A204.1 (cell line): ENCODE data around the gene SOCS3.

Experiments
- FAIRE-seq: peaks from 2 replicates; lab custom pipeline; 2012; peaks lifted over from hg19 to GRCh38; lab: Jason Lieb, UNC

SOCS3 gene

DNA sequence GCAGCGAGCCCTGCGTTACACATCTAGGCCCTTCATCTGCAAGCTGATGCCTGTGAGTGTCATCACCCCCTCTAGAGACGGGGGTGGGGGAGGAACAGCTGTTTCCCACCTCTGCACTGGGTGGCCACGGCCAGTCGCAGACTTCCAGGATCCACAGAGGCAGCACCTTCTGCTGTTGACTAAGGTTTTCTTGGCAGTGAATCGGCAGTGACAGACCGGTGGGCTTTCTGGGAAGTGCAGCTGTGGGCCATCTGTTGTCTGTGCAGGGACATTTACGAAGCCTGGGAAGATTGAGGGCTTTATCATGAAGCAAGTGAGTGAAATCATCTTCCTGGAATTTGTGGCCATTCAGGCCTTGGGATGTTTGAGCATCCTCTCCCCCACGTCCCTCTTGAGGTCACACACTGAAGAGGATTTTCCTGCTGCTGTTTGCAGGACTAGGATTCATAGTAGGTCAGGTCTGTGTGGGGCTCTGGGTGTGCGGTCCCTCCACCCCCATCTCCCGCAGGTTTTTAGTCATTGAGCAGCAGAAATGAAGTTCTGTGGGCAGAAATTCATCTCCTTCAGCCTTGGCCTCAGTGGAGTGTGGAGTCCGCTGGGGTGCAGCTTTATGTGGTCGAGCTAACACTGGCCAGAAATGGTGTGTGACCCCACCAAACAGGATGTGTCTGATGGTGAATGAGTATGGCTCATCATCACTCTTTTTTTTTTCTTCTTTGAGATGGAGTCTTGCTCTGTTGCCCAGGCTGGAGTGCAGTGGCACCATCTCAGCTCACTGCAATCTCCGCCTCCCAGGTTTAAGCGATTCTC is 30.6 kb upstream of the SOCS3 start:
- no peak for FAIRE-seq

DNA sequence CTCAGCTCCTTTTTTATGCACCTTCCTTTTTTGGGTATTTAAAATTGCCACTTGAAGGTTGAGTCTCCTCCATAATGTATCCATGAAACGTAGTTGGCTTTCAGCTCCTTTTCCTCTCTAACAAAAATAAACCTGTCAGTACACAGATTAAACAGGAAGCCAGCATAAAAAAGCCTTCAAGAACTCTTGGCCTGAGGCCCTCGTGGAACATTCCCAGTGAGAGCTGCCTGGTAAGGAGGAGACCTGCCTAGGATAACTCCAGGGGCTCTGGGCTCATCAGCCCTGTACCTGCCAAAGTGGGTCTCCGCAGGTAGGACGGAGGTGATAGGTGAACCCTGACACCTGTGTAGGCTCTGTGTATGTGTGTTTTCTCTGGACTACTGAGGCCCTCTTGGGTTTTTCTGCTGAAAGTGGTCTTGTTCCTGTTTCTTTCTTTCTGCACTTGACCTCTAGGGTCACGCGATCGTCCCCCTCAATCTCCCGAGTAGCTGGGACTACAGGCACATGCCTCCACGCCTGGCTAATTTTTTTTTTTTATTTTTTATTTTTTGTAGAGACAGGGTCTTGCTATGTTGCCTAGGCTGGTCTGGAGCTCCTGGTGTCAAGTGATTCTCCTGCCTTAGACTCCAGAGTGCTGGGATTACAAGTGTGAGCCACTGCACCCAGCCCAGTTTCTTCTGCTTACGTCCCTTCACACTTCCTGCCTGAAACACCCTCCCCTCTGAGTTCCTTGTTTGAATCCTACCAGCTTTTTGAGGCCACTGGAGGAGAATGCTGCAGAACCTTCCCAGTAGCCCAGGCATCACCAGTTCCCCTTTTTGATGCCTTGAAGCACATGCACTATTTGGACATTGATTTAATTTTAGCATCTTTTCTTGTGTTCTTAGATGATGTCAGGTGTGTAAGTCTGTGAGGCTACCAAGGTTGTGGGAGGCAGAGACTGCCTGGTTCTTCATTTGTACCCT is 28.4 kb upstream of the SOCS3 start:
- no peak for FAIRE-seq

DNA sequence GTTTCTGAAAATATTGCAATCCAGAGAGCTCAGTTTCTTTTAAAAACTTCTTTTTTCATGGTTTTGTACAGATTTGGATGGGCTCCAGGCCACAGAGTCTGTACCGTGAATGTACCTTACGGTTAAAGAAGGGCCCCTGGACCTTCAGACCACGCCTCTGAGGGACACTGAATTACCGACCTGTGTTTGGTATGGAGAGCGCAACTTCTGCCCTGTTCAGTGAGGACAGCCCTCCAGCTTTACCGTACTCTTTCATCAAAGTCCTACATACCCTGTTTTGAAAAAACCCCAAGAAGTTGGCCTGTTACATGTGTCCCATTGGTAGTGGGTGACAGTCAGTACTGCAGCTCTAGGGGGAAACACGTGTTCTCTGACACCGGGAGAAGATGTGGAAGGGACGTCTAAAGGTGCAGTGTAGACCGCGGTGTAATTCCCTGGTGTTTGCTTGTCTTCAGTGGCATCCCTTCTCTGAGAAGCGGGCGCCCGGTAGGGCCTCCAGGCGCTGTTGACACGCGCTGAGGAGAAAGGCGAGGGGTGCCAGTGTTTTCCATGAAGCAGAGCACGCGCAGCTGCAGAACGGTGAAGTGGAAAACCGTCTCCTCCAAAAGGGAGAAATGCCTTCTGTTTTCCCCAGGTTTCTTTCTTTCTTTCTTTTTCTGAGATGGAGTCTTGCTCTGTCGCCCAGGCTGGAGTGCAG is 24.8 kb upstream of the SOCS3 start:
- FAIRE-seq, result no peak

DNA sequence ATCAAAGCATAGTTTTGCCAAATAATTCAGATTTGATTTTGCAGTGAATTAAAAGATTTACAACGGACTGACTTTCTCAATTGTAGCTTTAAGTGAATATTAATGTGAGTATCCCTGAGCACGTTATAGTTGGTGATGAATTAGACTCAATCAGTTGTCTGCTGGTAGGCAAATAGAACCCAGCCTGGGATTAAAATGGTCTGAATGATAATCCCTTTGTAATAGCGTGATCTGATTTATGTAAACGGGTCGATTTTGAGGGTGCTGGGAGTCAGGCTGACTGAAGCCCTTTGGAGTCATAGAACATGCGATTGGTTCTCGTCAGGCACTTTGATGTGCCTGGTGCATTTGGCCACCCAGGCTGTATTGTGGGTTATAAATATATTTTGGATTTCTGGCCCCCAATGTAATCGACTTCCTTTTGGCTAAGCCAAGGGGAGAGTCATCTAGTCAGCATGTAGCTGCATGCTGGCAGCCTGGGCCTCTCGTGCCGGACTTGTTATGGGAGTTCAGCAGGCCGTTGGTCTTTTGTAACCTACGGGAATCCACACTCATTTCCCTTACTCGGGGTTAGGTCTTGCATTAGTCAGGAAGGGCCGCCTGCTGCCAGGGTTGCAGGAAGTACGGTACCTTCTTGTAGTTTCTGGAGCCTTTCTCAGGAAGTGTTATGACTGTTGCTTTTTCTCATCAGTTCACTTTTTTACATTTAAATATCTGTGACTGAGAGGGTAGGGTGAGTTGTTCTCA is 24.0 kb upstream of the SOCS3 start:
- FAIRE-seq, result no peak

DNA sequence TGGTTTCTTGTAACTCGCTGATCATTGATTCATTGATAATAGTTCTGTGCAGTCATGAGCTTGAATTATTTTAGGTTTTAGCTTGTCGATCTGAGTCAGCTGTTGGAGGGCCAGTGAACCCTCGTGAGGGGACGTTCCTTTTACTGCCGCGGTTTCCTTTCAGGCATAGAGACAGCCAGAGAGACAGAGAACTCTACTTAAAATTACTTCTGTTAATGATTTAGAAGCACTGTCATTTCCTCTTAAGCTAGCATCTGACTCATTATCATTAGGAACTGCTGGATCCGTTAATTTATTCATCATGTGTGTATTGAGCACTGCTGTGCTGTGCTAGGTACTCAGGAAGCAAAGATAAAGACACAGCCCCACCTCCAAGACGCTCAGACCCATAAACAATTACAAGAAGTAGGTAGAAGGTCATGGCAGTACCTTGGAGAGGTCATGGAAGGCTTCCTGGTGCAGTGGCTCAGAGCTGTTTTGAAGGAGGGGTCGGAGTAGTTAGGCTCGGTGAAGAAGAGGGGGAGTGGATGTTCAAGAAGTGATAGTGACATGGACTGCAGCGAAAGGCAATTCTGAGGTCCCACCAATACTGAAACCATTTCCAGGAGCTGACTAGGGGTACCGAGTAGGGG is 21.8 kb upstream of the SOCS3 start:
- no peak for FAIRE-seq

DNA sequence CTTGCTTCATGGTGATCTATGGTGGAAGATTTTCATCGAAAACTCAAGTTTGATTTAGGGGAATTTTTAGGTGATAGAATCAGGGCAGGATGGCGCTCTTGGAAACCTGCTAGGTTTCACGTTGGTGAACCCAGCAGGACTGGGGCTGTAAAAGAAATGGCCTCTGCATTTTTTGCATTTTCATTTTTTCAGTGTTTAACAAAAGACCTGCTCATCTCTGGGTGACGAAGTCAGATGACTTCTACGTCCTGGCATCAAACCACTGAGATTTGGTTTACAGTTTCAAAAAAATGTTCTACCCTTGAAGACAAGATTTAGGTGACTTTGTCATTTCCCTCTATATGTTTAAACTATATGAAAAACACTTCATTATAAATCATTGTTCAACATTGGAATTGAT is 20.5 kb upstream of the SOCS3 start:
- FAIRE-seq, result no peak

DNA sequence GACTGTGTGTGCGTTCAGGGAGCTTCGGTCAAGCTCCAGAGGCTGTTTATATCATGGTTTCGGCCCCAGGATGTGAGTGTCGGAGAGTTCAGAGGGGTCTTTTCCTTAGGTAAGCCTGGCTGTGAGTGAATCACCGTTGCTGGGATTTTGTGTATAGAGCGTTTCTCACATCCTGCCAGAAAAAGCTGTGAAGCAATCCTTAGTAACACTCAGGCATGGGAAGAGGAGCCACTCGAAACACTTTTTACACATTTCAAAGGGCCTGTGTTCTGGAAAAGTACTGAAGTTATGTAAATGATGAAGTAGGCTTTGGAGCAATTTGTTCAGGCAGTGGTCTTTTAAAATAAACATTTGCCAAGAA is 19.2 kb upstream of the SOCS3 start:
- no peak for FAIRE-seq

DNA sequence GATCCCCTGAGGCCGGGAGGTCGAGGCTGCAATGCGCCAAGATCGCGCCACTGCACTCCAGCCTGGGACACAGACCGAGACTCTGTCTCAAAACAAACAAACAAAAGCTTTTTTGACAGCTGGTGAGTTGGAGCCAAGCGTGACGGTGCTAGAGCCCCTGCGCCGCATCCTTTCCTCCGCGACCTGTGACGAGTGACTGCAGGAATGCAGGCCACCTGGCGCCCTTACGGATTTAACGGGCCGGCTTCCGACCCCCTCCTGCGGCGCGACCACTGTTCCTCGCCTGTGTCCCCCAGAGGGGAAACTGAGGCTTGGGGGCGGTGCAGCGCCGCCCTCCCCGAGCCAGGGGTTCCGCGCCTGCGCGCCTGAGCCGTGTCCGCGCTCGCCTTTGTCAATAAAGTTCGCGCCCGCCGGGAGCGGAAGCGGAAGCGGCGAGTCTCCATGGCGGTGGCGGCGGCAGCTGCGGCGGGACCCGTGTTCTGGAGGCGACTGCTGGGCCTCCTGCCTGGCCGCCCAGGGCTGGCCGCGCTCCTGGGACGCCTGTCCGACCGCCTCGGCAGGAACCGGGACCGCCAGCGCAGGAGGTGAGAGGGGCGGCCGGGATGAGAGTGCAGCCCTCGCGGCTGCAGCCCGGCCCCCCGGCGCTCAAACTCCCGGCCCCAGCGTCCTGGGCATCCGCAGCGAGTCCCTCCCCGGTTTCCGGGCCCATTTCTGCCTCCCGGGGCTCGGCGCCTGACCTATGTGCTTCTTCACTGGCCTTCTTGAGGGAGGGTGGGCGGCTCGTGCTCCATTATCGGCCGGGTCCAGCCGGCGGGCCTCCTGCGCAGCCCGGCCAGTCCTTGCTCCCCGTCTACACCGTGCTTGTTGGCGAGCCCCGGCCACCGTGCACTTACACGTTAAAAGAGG is 18.6 kb upstream of the SOCS3 start, which contains the start of gene PGS1:
Gene PGS1, plus strand, starts transcription at position 425 of the 906 bp plus-strand sequence. Its CDS starts 17 bp downstream, at position 442.
- no peak for FAIRE-seq

DNA sequence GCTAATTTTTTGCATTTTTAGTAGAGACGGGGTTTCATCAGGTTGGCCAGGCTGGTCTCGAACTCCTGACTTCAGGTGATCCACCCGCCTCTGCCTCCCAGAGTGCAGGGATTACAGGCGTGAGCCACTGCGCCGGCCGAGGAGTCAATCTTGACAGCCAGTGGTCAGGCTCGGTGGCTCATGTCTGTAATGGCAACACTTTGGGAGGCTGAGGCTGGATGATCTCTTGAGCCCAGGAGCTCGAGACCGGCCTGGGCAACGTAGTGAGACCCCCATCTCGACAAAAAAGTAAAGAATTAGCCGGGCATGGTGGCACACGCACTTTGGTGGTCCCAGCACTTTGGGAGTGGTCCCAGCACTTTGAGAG is 18.0 kb upstream of the SOCS3 start:
- FAIRE-seq, result no peak

DNA sequence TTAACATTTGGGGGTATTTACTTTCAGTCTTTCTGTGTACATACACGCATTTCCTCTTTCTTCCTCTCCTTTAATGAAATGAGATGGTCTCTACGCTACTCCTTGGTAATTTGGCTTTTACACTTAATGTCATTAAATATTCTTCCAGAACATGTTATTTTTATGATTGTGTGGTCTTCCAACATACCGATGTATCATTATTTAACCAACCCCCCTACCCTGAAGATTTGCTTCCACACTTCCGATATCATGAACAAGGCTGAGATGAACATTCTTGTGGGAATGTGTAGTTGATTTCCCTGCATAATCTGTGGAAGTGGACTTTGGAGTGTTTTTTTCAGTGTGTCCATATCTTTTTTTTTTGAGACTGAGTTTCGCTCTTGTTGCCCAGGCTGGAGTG is 16.3 kb upstream of the SOCS3 start:
- no peak for FAIRE-seq

DNA sequence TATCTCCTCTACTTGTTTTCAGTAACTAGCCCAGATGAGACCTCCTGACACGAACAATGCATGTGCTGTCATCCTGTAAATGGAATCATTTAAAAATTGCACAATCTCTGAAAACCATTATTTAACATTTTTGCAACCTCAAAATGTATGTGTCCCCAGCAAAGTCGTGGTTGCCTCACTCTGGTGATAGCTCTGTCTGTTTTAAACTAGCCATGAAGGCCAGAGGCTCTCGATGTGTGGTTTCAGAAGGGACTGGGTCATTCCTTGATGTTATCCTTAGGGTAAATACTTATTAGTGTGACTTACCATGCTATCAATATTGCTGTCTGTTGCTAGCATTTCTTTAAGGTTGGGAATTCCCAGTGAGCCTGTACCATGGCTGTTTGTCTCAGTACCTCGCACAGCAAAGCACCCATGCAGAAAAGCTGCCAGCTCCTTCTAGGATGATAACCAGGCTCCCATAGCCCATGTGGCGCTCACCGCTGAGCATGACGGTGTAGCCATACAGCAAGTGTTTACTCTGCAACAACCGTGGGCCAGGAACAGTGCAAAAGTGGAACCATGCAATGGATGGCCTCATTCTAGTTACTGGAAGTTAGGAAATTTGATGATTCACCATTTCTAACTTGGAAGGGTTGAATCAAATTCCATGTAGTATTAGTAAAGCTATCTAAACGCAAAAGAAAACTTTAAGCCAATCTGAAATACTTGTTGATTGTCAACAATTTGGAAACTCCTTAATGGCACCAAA is 15.7 kb upstream of the SOCS3 start:
- no peak for FAIRE-seq

DNA sequence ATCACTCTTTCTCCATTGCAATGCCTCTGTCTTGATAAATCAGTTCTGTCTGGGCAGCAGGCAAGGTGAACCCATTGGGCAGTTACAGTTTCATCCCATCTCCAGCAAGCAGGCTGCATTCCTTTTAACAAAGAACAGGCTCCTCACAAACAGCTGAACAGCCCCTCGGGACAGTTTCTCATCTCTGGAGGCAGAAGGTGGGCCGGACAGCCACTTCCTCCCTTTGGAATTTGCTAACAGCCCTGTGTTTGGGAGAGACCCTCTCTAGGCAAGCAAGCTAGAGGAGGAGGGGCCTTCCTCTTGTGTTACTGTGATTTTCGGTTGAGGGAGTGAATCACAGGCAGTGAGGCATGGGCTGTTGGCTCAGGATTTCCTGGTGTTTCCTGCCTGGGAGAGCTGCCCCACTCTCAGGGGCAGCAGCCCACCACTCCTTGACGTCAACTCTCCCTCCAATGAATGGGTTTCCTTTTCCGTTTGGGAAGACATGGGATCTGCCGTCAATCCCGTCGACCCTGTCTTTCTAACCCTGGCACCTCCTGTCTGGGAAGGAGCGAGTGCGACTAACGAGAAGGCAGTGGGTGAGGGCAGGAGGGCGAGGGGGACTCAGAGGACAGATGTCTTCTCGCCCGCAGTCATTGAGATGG is 14.9 kb upstream of the SOCS3 start:
- FAIRE-seq, result no peak

DNA sequence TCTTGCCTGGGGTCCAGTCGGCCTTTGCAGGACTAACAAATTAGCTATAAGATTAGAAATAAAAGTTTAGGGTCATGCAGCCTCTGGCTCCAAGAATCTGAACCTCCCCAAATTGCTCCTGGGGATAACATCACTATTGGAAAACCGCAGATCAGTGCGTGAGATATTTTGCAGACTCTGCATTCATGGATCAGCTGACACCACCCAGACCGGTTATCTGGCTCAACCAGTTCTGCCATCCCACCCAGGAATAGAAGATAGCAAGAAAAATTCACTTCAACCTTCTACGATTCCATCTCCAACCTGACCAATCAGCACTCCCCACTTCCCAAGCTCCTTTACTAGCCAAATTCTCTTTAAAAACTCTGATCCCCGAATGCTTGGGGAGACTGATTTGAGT is 14.3 kb upstream of the SOCS3 start:
- FAIRE-seq, result no peak

DNA sequence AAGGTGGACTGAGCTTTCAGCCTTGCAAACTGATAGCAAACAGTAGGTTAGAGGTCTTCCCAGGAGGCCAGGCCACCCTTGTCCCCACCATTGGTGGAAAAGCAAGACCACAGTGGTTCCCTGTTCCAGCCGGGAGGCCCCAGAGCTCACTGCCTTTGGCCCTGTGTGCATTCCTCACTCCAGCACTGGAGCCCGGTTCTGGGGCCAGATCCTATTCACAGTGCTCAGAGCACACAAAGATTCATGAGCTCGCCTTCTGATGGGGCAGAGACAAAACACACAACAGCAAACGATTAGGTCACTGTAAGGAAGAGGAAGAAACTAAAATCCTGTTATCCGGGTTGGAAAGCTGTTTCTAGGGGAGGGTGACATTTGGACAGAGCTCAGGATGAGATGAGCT is 13.0 kb upstream of the SOCS3 start:
- no peak for FAIRE-seq

DNA sequence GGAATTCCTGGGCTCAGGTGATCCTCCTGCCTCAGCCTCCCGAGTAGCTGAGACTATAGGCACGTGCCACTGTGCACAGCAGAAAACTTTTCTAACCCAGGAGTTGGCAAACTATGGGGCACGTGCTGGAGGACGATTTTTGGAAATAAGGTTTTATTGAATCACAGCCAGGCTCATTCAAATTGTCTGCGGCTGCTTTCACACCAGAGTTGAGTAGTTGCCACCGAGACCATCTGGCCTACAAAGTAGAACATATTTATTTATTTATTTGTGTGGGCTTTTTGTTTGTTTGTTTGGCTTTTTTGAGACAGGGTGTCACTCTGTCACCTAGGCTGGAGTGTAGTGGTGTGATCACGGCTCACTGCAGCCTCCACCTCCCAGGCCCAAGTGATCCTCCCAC is 11.2 kb upstream of the SOCS3 start:
- no peak for FAIRE-seq

DNA sequence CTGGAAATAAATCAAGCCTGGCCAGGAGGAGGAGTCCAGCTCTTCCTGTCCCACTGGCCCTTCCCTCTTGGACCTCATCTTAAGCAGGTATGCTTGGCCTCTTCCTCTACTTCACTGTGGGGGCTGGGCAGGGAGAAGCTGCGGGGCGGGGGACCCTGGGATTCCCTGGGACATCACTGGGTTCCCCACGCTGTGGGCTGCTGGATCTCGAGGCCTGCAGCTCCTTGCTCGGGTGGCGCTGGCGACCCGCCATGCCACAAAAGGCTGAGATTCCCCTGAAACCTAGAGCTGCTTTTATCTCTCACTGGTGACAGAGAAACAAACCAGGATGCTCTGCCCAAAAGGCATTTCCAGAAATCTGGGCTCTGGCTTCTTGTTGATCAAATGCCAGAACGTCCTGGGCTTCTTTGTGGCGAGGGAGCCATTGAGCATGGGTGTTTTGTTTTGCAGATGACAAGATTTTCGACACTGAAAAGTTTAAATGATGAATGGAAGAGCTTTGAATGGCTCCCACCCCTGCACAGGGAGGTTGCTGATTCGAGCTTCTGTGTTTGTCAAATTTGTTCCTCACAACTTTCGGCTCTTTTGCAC is 10.0 kb upstream of the SOCS3 start:
- FAIRE-seq, result no peak

DNA sequence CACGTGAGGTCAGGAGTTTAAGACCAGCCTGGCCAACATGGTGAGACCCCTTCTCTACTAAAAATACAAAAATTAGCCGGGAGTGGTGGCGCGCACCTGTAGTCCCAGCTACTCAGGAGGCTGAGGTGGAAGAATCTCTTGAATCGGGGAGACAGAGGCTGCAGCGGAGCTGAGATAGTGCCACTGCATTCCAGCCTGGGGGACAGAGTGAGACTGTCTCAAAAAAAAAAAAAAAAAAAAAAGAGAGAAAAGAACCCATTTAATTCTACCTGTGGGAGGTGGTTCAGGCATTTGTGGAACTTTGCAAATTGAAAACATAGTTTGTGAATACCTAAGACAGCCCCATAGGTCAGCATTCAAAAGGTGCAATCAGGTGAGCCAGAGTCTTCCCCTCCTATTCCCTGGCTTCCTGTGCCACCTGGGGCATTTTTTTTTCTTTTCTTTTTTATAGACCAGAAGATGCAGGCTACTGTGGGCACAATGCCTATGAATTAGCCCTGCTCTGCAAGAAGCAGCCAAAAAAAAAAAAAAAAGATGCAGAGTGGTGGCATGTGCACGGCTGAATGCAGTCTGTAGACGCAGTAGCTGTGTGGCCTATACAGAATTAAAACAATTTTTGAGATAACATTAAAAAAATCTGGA is 9.1 kb upstream of the SOCS3 start:
- FAIRE-seq, result no peak

DNA sequence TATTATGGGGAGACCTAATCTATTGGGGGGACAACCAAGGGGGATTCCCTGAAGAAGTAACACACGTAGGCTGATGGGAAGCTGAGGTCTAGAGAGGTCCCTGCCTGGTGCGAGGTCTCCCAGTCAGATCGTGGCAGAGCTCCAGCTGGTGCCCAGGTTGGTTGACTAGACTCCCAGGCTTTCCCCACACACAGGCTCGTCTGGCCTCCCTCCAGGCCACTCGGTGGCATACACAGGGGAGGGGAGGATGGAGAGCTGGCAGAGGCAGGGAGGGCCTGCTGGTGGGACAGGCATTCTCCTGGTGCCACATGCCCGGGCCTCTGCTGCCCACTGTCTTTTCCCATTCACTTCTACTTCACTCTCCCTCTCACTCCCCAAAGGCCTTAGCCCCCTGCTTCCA is 8.5 kb upstream of the SOCS3 start:
- FAIRE-seq, result no peak
